KMS-11 (cell line): Measurements from ENCODE around the gene COCH.
"Not testable (repeated sequence)": the region's sequence is repeated elsewhere in the genome, so short reads cannot be mapped to it uniquely, and the experiment has no call there.

Source experiments
- H2AFZ ChIP-seq: fragments of 200-600 bp; sonication (generic); 2 replicates; pipeline ENCODE4 v1.6.1; 2016; ENCODE audit warnings: antibody characterized with exemption, mixed run types, low read depth
- H3K27ac ChIP-seq: fragments of 200-600 bp; sonication (generic); 2 replicates; pipeline ENCODE4 v1.6.1; 2016; ENCODE audit warnings: mild to moderate bottlenecking, mixed run types
- H3K27me3 ChIP-seq: fragments of 200-600 bp; sonication (generic); 2 replicates; pipeline ENCODE4 v1.6.1; 2017; ENCODE audit warnings: mild to moderate bottlenecking, low read depth, mixed run types, moderate library complexity; ENCODE audit not compliant: insufficient read depth
- H3K36me3 ChIP-seq: fragments of 200-600 bp; sonication (generic); 2 replicates; pipeline ENCODE4 v1.6.1; 2017; ENCODE audit warnings: mild to moderate bottlenecking, mixed run types; ENCODE audit not compliant: insufficient read depth
- H3K4me1 ChIP-seq: fragments of 200-600 bp; sonication (generic); 2 replicates; pipeline ENCODE4 v1.6.1; 2016; ENCODE audit warnings: mild to moderate bottlenecking, low read depth, mixed run types; ENCODE audit not compliant: poor library complexity, severe bottlenecking
- H3K4me2 ChIP-seq: fragments of 200-600 bp; sonication (generic); 2 replicates; pipeline ENCODE4 v1.7.0; 2016; ENCODE audit warnings: mild to moderate bottlenecking, mixed run types
- H3K4me3 ChIP-seq: fragments of 200-600 bp; sonication (generic); IDR thresholded peaks from 2 replicates; pipeline ENCODE4 v1.6.1; 2017; ENCODE audit warnings: low read depth, low read length, mixed read lengths; ENCODE audit not compliant: insufficient read depth
- H3K79me2 ChIP-seq: fragments of 200-600 bp; sonication (generic); 2 replicates; pipeline ENCODE4 v1.6.1; 2016; ENCODE audit warnings: low read depth, mixed run types; ENCODE audit not compliant: insufficient read depth
- H3K9ac ChIP-seq: fragments of 200-600 bp; sonication (generic); 2 replicates; pipeline ENCODE4 v1.6.1; 2016; ENCODE audit warnings: mild to moderate bottlenecking, mixed run types
- H4K20me1 ChIP-seq: fragments of 200-600 bp; sonication (generic); 2 replicates; pipeline ENCODE4 v1.6.1; 2016; ENCODE audit warnings: mild to moderate bottlenecking, mixed run types; ENCODE audit not compliant: insufficient read depth
- CTCF ChIP-seq: fragments of 200-600 bp; sonication (generic); conservative IDR thresholded peaks from 2 replicates; pipeline ENCODE4 v1.6.1; 2017; ENCODE audit warnings: low read depth, mild to moderate bottlenecking, antibody characterized with exemption, low read length, moderate library complexity, mixed read lengths

The COCH gene

GRCh38 chr14:30893819-30894218 is 19.5 kb downstream of the COCH start:
- Histone ChIP-seq H3K4me3 (no peak overlapping the region), H3K79me2 (no peaks in the 10 kb centered on the region), H3K4me2 (no peak overlapping the region), H2AFZ (no peak overlapping the region), H3K27me3 (no peaks in the 10 kb centered on the region), H4K20me1 (no peaks in the 10 kb centered on the region), H3K27ac (no peak overlapping the region), H3K36me3 (0 out of 2 replicates have a peak, but pooled peaks cover 3% of the 10 kb centered on the region), H3K9ac (no peak overlapping the region), H3K4me1 (peaks cover 9% of the 10 kb centered on the region)
- TF ChIP-seq CTCF = no peak

GRCh38 chr14:30894923-30895515 is 20.7 kb downstream of the COCH start:
- H3K36me3 ChIP-seq = 0 out of 2 replicates have a peak, but pooled peaks cover 3% of the 10 kb centered on the region

GRCh38 chr14:30896435-30896834 is 22.1 kb downstream of the COCH start:
- Histone ChIP-seq H3K4me2 (no peak overlapping the region), H3K36me3 (0 out of 2 replicates have a peak, but pooled peaks cover 3% of the 10 kb centered on the region), H3K4me1 (no peaks in the 10 kb centered on the region), H3K79me2 (no peaks in the 10 kb centered on the region), H4K20me1 (no peaks in the 10 kb centered on the region), H3K27me3 (no peaks in the 10 kb centered on the region), H3K9ac (no peak overlapping the region), H3K4me3 (no peak overlapping the region), H2AFZ (no peak overlapping the region), H3K27ac (no peak overlapping the region)
- no peak for TF ChIP-seq CTCF

More at GRCh38 chr14:30894923-30895515, 20.7 kb downstream of the COCH start:
- no peaks in the 10 kb centered on the region for H3K27me3 ChIP-seq
- H3K79me2 ChIP-seq = no peaks in the 10 kb centered on the region
- H3K4me2 ChIP-seq = no peak overlapping the region
- H3K4me3 ChIP-seq = no peak overlapping the region
- no peak overlapping the region for H2AFZ ChIP-seq
- no peak overlapping the region for H3K9ac ChIP-seq
- no peaks in the 10 kb centered on the region for H3K4me1 ChIP-seq
- TF ChIP-seq CTCF = no peak
- H4K20me1 ChIP-seq = no peaks in the 10 kb centered on the region
- no peak overlapping the region for H3K27ac ChIP-seq

- not testable (repeated sequence) for H4K20me1 ChIP-seq, H3K27me3 ChIP-seq, H3K36me3 ChIP-seq, H3K27ac ChIP-seq, H3K4me3 ChIP-seq, H3K9ac ChIP-seq, H3K79me2 ChIP-seq, H3K4me1 ChIP-seq, H2AFZ ChIP-seq, H3K4me2 ChIP-seq
Observed at GRCh38 chr14:30897121-30897520, 22.8 kb downstream of the COCH start.

- Histone ChIP-seq H3K79me2 (no peaks in the 10 kb centered on the region), H3K4me2 (no peak overlapping the region), H3K4me1 (no peaks in the 10 kb centered on the region), H3K27ac (no peak overlapping the region), H2AFZ (no peak overlapping the region), H3K9ac (no peak overlapping the region), H3K4me3 (no peak overlapping the region), H4K20me1 (no peaks in the 10 kb centered on the region), H3K27me3 (no peaks in the 10 kb centered on the region), H3K36me3 (no peaks in the 10 kb centered on the region)
- no peak for TF ChIP-seq CTCF
Observed at GRCh38 chr14:30903285-30904124, 29.1 kb downstream of the COCH start.
